Bronchial epithelial cell (primary cell): ENCODE measurements around the gene RBM19. TPM values are rescaled to one million over a fixed set of nuclear protein-coding genes. Genes with fewer than 3 reads are reported as not detected.

Experiments used
- DNase-seq: peaks from one replicate; pipeline ENCODE4 v3.0.0-alpha.2; 2010; ENCODE audit warnings: low read depth
- FAIRE-seq: peaks from 2 replicates; lab custom pipeline; 2011; peaks lifted over from hg19 to GRCh38; lab: Jason Lieb, UNC
- H3K27me3 ChIP-seq: 2 replicates; pipeline ENCODE4 v1.5.1; 2011; ENCODE audit warnings: low read length; ENCODE audit not compliant: control insufficient read depth, insufficient read depth
- H3K36me3 ChIP-seq: 2 replicates; pipeline ENCODE4 v1.5.1; 2011; ENCODE audit warnings: low read length; ENCODE audit not compliant: control insufficient read depth, insufficient read depth
- H3K4me3 ChIP-seq: 2 replicates; pipeline ENCODE4 v1.5.1; 2011; ENCODE audit warnings: mild to moderate bottlenecking, low read depth, low read length, control low read depth
- total RNA-seq: library from RNA; depleted of rRNA; stranded (reverse); fragments of >200 nt; gene quantifications from 2 replicates; pipeline ENCODE4 v1.2.1, GENCODE V29; 2014
- TF ChIP-seq, protein P1 (sequence below): IDR thresholded peaks from 2 replicates; pipeline ENCODE4 v1.5.1; 2011; ENCODE audit warnings: mild to moderate bottlenecking, moderate library complexity, low read length, control low read depth, inconsistent platforms; ENCODE audit not compliant: insufficient read depth, severe bottlenecking

Gene RBM19
- total RNA-seq, 1 donor from 2014 or later: 19.0 TPM

DNA sequence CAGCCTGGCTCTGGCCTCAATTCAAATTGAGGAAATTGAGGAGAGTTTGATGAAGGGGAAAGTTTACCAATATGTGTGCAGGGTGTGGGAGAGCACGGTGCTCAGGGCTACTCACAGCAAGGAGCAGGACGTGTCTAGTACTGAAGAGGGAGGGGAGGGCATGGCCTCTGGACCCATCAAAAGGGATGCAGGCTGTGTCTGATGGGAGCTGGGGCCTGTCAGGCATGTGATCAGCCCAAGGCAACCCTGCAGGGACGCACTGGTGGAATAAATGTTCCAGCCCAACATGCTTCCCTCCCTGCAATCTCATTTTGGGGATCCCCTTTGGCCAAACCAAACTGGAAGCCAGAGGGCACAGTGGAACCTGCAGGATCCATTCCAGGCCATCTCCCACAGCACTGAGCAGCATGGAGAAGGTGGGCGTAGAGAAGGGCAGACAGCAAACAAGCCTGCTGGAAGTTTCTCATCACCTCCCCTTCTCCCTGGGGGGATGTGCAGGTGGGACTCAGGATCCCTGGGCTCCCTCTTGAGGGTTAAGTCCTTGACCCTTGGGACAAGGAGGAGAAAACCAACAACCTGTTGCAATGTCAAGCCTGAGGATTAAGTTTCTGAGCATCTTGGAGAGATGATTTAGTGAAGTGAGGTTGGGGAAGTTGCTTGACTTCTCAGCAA is 17.8 kb upstream of the RBM19 start:
- Histone ChIP-seq H3K4me3 (no peak overlapping the region), H3K36me3 (no peaks in the 10 kb centered on the region), H3K27me3 (no peaks in the 10 kb centered on the region)
- FAIRE-seq (no peak), DNase-seq (no peak)
- TF ChIP-seq, protein P1, sequence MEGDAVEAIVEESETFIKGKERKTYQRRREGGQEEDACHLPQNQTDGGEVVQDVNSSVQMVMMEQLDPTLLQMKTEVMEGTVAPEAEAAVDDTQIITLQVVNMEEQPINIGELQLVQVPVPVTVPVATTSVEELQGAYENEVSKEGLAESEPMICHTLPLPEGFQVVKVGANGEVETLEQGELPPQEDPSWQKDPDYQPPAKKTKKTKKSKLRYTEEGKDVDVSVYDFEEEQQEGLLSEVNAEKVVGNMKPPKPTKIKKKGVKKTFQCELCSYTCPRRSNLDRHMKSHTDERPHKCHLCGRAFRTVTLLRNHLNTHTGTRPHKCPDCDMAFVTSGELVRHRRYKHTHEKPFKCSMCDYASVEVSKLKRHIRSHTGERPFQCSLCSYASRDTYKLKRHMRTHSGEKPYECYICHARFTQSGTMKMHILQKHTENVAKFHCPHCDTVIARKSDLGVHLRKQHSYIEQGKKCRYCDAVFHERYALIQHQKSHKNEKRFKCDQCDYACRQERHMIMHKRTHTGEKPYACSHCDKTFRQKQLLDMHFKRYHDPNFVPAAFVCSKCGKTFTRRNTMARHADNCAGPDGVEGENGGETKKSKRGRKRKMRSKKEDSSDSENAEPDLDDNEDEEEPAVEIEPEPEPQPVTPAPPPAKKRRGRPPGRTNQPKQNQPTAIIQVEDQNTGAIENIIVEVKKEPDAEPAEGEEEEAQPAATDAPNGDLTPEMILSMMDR: no peak

DNA sequence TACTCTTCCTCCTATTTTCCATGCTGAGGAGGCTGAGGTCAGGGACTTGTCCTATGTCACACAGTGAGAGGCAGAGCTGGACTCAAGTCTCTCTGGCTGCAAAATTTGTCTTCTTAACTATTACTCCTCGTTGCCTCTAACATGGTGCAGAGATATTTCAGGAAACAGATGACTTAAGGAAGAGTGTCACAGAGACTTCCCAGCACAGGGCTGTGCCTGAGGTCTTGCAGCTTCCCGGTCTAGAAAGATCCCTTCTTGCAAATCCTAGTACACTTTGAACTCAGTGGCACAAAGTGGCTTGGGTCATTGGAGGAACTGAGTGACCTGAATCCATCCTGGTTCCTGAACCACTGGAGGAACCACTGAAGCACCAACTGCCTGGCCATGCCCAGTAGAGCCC is 17.1 kb upstream of the RBM19 start:
- no peaks in the 10 kb centered on the region for H3K36me3 ChIP-seq
- DNase-seq (no peak), FAIRE-seq (no peak)
- TF ChIP-seq, protein P1: no peak
- no peak overlapping the region for H3K4me3 ChIP-seq
- H3K27me3 ChIP-seq: no peaks in the 10 kb centered on the region

DNA sequence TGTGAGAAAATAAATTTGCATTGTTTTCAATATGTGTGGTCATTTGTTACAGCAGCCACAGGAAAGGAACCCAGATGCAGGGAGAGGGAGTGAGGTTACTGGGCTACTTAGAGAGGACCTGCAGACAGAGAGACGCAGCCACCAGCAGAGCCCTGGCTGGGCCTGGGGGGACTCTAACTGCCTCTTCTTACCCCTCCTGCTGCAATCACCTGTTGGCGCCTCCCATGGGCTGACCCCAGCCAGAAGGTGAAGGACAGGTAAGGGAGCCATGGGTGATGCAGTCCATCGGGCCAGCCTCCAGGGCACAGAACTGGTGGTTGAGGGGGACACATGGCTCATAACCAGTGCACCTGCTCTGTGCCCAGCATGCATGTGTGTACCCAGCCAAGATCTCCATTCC is 15.8 kb upstream of the RBM19 start:
- Histone ChIP-seq H3K4me3 (no peak overlapping the region), H3K27me3 (no peaks in the 10 kb centered on the region), H3K36me3 (no peaks in the 10 kb centered on the region)
- FAIRE-seq (no peak), DNase-seq (no peak)
- TF ChIP-seq, protein P1: no peak

DNA sequence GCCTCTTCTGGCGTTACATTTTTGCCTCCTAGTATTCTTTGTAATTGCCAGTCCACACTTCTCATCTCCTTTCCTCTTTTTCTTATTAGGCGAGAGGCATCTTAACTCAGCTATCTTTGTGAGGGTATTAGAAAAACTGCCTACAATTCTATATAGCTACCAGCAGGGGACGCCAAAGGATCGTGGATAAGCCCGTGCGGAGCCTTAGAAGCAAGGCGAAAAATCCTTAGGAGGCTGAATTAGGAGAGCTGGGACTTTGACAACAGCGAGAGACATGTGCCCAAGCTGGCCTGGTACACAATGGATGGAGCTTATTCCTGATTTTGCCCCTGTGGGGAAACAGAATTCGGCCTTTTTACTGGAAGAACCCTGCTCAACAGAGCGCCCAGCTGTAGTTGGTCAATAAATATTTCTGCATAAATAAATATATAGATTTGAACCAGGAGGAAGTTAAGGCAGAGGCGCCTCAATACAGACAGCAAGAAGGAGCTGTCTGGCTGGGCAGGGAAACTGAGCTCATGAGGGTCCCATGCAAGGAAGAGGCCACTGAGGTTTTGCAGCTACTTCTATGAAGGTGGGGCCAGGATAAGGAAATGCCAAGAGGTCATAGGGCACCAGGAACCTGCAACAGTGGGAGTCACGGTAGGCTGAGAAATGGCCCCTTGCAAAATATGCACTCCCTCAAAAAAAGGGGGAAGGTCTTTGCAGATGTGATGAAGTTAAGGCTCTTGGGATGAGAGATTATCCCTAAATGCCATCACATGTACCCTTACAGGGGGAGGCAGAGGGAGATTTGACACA is 14.6 kb upstream of the RBM19 start:
- no peaks in the 10 kb centered on the region for H3K27me3 ChIP-seq
- no peaks in the 10 kb centered on the region for H3K36me3 ChIP-seq
- FAIRE-seq (no peak), DNase-seq (peak; percentile 49)
- H3K4me3 ChIP-seq: no peak overlapping the region
- TF ChIP-seq, protein P1: peak; percentile 88

DNA sequence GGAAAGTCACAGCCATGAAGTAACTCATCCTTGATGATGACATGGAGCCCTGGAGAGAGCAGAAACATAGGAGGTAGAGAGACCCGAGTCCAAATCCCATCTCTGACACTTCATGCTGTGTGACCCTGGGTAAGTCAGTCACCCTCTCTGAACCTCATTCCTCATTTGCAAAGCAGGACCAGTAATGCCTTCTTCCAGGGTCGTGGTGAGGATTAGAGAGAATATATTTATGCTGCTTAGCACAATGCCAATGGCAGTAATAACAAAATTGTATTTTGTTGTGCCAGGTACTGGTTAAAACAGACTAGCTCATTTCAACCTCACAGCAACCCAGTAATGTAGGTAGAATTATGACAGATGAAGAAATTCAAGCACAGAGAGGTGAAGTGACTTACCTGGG is 13.9 kb upstream of the RBM19 start:
- Histone ChIP-seq H3K4me3 (no peak overlapping the region), H3K36me3 (no peaks in the 10 kb centered on the region), H3K27me3 (no peaks in the 10 kb centered on the region)
- FAIRE-seq: no peak
- TF ChIP-seq, protein P1: no peak
- DNase-seq: no peak
